ENCODE measurements around the gene CACNA2D1.
A peak's percentile ranks its signal among the peaks of the same experiment; 100 is the strongest.
"Not testable (repeated sequence)": the region's sequence is repeated elsewhere in the genome, so short reads cannot be mapped to it uniquely, and the experiment has no call there.

Gene CACNA2D1

DNA sequence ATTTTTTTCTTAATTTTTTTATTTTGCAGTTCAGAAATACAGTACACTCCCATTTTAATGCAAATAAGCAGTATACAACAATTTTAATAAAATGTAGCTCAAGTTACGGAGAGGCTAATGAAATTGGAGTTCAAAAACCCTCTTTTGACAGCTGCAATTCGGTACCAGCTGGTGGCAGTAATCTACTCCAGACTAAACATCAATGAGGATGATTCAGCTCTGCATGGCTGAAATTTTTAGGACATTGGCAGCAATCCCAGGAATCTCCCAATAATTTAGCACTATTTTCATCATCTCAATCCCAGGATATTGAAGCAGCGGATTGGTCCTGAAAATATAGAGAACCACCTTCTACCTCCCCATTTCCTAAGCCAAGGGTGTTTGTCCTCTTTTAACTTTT, 278.8 kb downstream of the CACNA2D1 start:
- intact Hi-C loops (cut with DNase I), result no loop called here

DNA sequence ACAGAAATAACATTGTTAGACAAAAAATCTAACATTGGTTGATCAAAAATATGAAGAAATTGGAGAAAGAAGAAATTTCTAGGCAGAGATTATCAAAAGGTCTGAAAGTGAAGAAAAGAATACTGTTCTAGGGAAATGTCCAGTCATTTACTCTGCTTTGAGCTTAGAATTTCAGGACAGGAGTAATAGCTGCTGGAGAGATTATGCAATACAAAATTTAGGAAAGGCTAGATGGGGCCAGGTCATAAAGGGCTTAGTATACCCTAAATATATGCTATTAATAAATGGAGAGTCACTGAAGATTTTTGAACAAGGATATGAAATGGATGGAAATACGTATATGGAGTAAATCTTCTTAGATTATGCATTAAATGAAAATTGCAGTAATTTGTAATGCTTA, 279.2 kb downstream of the CACNA2D1 start:
- intact Hi-C loops (cut with DNase I), result no loop called here
- DNase-seq, result no peak

More for the DNA sequence above, 278.8 kb downstream of the CACNA2D1 start:
- DNase-seq, result peak in 32 of 42 donors; percentile 7 to 83 (median 52)

DNA sequence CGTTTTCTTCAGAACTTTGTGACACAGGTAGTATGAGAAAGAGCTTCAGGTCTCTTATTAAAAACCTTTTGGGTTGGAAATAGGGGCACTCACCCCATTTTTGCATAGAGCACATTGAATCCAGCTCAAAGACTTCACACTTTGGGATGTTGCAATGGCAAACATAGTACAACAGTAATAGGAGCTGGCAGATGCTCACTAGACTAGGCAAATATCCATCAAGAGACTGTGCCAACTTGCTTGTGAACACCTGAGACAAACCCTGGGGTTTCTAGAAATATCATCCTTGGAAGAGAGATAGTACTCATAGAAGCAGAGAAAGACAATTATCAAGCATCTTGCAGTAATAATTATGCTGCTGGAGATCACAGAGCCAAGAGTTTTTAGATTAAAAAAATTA, 280.0 kb downstream of the CACNA2D1 start:
- no peak for DNase-seq
- intact Hi-C loops (cut with DNase I), result no loop called here

- intact Hi-C loops (cut with DNase I), result no loop called here
- no peak for DNase-seq
These were observed 281.3 kb downstream of the CACNA2D1 start for GRCh38 chr7:82162289-82162688.

DNA sequence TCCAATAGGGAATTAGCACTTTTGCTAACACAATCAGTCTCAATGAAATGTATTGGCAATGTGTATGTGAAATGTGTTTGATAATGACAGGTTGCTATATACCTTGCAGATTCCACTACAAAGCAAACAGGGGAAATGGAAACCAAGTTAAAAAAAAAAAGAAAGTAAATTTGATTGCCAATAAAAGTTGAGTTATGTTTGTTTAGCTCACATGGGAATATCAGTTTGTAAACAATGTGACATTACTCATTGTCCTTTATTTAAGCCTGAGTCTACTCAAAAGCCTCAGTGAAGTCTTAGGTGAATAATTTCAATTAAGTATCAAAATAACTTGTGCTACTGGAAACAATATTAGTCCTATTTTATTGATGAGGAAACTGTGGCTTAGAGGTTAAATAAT, 285.2 kb downstream of the CACNA2D1 start:
- DNase-seq, result no peak
- intact Hi-C loops (cut with DNase I), result no loop called here

DNA sequence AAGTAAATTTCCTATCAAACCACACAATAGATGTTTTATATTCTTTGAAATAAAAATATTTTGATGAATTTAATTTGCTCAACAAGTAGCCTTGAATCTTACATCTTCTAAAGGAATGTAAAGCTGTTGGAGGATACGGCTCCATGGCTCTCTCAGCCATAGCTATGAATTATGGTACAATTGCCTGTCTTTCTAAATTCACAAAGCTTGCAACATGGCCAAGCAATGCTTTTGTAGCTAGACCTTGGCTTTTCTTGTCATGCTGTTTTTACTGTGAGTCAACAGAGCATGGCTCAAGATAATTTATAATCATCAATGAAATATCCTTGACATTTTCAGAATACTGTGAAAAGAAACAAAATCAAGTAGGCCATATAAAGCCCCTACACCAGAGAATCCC, 286.7 kb downstream of the CACNA2D1 start:
- intact Hi-C loops (cut with DNase I), result no loop called here
- DNase-seq, result no peak

- no peak for DNase-seq
- intact Hi-C loops (cut with DNase I), result no loop called here
These were observed 287.4 kb downstream of the CACNA2D1 start for GRCh38 chr7:82156168-82156567.

GRCh38 chr7:82154728-82155127, 288.8 kb downstream of the CACNA2D1 start:
- DNase-seq, result no peak
- intact Hi-C loops (cut with DNase I), result no loop called here

DNA sequence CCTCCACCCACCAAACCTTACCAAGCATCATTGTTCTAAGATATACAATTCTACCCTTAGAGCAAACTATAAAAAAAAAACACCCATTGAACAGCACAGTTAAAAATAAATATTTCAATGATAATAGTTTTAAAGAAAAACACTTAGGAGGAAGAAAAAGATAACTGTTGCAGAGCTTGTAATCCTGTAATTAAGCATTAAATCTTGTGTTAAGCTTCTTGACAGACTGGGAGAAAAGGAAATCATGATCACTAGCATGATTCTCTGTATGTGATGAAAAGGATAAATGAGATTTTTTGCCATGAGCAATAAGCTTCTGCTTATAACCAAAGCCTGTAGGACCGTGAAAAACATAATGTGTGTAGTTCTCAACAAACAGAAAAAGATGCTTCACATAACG, 289.8 kb downstream of the CACNA2D1 start:
- DNase-seq, result no peak
- intact Hi-C loops (cut with DNase I), result no loop called here

- DNase-seq, result no peak
- intact Hi-C loops (cut with DNase I), result no loop called here
These were observed 290.7 kb downstream of the CACNA2D1 start for GRCh38 chr7:82152858-82153257.

DNA sequence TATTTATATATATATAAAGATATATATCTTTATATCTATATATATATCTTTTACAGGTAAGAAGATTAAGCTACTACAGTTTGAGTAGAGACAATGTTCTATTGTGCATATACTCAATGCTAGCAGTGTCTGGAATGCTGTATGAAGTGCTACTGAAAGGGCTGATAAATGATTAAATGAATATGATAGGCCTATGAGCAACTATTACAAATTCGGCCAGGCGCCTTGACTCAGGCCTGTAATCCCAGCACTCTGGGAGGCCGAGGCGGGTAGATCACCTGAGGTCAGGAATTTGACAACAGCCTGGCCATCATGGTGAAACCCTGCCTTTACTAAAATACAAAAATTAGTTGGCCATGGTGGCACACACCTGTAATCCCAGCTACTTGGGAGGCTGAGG, 297.1 kb downstream of the CACNA2D1 start:
- DNase-seq, result no peak
- intact Hi-C loops (cut with DNase I), result no loop called here

DNA sequence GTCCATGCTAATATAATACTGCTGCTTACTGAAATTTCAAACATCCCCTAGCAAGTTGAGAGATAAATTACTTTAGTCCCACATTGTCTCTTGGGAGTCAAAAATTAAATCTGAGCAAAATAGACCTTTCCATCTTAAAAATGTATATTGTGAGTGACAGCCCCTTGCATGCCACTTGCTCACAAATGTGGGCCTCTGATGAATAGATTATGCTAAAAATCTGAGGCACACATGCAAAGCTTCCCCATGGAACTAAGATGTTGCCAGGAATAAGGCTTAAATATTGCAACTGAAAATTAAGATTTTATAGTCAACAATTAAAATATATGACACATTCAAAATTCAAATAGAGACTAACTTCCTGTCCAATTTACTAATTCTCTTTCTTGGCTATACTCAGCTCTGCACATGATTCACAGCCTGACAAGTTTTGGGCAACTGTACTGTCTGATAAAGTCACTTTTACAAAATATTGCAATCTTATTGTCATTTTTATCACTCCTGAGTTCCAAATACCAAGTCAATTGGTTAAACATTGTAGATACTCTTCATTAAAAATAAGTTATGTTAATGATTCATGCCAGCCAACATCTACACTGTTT, 301.2 kb downstream of the CACNA2D1 start:
- DNase-seq, result no peak
- intact Hi-C loops (cut with DNase I), result no loop called here

- DNase-seq, result no peak
- intact Hi-C loops (cut with DNase I), result no loop called here
These were observed 302.1 kb downstream of the CACNA2D1 start for GRCh38 chr7:82141427-82141826.

DNA sequence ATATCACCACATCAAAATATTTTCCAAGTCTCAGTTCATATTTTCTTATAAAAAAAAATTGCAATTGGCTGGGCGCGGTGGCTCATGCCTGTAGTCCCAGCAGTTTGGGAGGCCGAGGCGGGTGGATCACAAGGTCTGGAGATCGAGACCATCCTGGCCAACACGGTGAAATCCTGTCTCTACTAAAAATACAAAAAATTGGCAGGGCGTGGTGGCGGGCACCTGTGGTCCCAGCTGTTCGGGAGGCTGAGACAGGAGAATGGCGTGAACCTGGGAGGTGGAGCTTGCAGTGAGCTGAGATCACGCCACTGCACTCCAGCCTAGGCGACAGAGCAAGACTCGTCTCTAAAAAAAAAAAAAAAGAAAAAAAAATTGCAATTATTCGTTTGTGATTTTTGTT, 303.0 kb downstream of the CACNA2D1 start:
- intact Hi-C loops (cut with DNase I), result not testable (repeated sequence)

DNA sequence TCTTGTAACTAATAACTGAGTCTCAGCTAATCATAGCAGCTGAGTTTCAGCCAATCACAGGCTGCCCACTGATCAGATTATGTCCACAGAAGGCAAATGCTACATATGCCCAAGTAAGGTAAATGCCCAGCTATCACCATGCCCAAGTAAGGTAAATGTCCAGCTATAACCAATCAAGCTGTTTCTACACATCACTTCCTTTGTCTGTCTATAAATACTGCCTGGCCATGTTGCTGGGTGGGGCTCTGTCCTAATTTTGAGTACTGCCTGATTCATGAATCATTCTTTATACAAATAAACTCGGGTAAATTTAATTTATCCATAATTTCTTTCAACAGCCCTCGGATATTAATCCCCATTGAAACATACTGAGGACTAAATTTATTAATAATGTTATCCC, 312.4 kb downstream of the CACNA2D1 start:
- DNase-seq, result no peak
- intact Hi-C loops (cut with DNase I), result no loop called here

More for the DNA sequence above, 303.0 kb downstream of the CACNA2D1 start:
- not testable (repeated sequence) for DNase-seq

GRCh38 chr7:82129091-82129490, 314.5 kb downstream of the CACNA2D1 start:
- intact Hi-C loops (cut with DNase I), result no loop called here
- DNase-seq, result no peak

GRCh38 chr7:82128546-82128945, 315.0 kb downstream of the CACNA2D1 start:
- intact Hi-C loops (cut with DNase I), result no loop called here
- no peak for DNase-seq

- intact Hi-C loops (cut with DNase I), result no loop called here
These were observed 317.0 kb downstream of the CACNA2D1 start for GRCh38 chr7:82126576-82126975.

DNA sequence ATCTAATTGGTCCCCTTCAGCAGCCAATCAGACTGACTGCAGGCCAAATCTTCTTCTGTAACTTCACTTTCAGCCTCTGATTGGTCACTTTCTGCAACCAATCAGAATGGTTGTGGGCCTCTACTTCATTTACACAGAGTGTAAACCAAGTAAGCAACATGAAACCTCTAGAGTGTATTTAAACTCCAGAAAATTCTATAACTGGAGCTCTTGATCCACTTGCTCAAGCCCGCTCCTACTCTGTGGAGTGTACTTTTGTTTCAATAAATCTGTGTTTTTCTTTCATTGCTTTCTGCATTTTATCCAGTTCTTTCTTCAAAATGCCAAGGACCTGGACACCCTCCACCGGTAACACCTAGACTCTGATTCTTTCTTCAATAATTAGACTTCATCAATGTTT, 319.1 kb downstream of the CACNA2D1 start:
- intact Hi-C loops (cut with DNase I), result no loop called here
- DNase-seq, result no peak

More at GRCh38 chr7:82126576-82126975, 317.0 kb downstream of the CACNA2D1 start:
- no peak for DNase-seq

- intact Hi-C loops (cut with DNase I), result no loop called here
- no peak for DNase-seq
These were observed 321.3 kb downstream of the CACNA2D1 start for GRCh38 chr7:82122275-82122674.

DNA sequence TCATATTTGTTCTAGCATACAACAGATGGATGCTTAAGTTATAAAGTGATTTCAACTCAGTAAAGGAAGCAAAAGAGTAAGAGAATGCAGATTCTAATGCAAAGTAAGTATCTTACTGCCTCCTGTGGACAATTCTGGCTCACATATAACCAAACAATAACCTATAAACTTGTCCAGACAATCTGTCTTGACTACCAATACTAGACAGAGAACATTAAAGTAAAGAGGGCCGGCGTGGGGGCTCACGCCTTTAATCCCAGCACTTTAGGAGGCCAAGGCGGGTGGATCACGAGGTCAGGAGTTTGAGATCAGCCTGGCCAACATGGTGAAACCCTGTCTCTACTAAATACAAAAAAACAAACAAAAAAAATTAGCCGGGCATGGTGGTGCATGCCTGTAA, 329.3 kb downstream of the CACNA2D1 start:
- intact Hi-C loops (cut with DNase I), result no loop called here
- no peak for DNase-seq

Data from head of caudate nucleus (tissue), 42 donors.